Trophoblast cell (in vitro differentiated cells and primary cell): ENCODE results near the gene MMP20. TPM values are rescaled to one million over a fixed set of nuclear protein-coding genes. Genes with fewer than 3 reads are reported as not detected.

ENCODE experiments used
- DNase-seq, 2 donors: peaks; one replicate each; pipeline ENCODE4 v3.0.0-alpha.2; 2016
- H2AFZ ChIP-seq: 2 replicates; pipeline ENCODE4 v1.6.1; 2013; ENCODE audit warnings: low read length, moderate library complexity, mild to moderate bottlenecking; ENCODE audit not compliant: insufficient read depth, poor library complexity
- H2AK5ac ChIP-seq: 2 replicates; pipeline ENCODE4 v1.6.1; 2013; ENCODE audit warnings: mild to moderate bottlenecking, low read length
- H2BK120ac ChIP-seq: 2 replicates; pipeline ENCODE4 v1.6.1; 2013; ENCODE audit warnings: low read length, mild to moderate bottlenecking, moderate library complexity; ENCODE audit not compliant: insufficient read depth, poor library complexity
- H2BK12ac ChIP-seq: 2 replicates; pipeline ENCODE4 v1.6.1; 2013; ENCODE audit warnings: mild to moderate bottlenecking, low read length, moderate library complexity
- H2BK5ac ChIP-seq: 2 replicates; pipeline ENCODE4 v1.6.1; 2013; ENCODE audit warnings: low read length, low read depth, moderate library complexity, mild to moderate bottlenecking; ENCODE audit not compliant: poor library complexity
- H3K14ac ChIP-seq: 2 replicates; pipeline ENCODE4 v1.6.1; 2013; ENCODE audit warnings: mild to moderate bottlenecking, low read length
- H3K18ac ChIP-seq: 2 replicates; pipeline ENCODE4 v1.6.1; 2013; ENCODE audit warnings: mild to moderate bottlenecking, low read length
- H3K23ac ChIP-seq: 2 replicates; pipeline ENCODE4 v1.6.1; 2013; ENCODE audit warnings: low read length
- H3K27ac ChIP-seq: 2 replicates; pipeline ENCODE4 v1.5.1; 2013; ENCODE audit warnings: low read depth, mild to moderate bottlenecking, inconsistent platforms, low read length, moderate library complexity
- H3K27me3 ChIP-seq: 2 replicates; pipeline ENCODE4 v1.6.1; 2013; ENCODE audit warnings: inconsistent platforms, mild to moderate bottlenecking, low read length, moderate library complexity; ENCODE audit not compliant: insufficient read depth
- H3K36me3 ChIP-seq, 2 experiments: 1 replicate in 1 of 2; 2 replicates in 1 of 2; pipeline ENCODE4 v1.6.1; 2013; ENCODE audit warnings: low read length in 2 of 2, mild to moderate bottlenecking in 2 of 2, moderate library complexity in 1 of 2; ENCODE audit not compliant: insufficient read depth in 2 of 2, control insufficient read depth in 1 of 2
- H3K4ac ChIP-seq: 2 replicates; pipeline ENCODE4 v1.6.1; 2013; ENCODE audit warnings: low read depth, mild to moderate bottlenecking, low read length, moderate library complexity
- H3K4me1 ChIP-seq, 2 experiments: 1 replicate in 1 of 2; 2 replicates in 1 of 2; pipeline ENCODE4 v1.6.1; 2013; ENCODE audit warnings: low read length in 2 of 2, mild to moderate bottlenecking in 2 of 2, moderate library complexity in 1 of 2; ENCODE audit not compliant: insufficient read depth in 2 of 2, control insufficient read depth in 1 of 2
- H3K4me2 ChIP-seq: 2 replicates; pipeline ENCODE4 v1.6.1; 2013; ENCODE audit warnings: inconsistent platforms, mild to moderate bottlenecking, low read length, moderate library complexity
- H3K4me3 ChIP-seq: 2 replicates; pipeline ENCODE4 v1.5.1; 2013; ENCODE audit warnings: mild to moderate bottlenecking, low read depth, low read length, inconsistent platforms
- H3K79me1 ChIP-seq: one replicate; pipeline ENCODE4 v1.6.1; 2013; ENCODE audit warnings: low read length
- H3K79me2 ChIP-seq: 2 replicates; pipeline ENCODE4 v1.6.1; 2013; ENCODE audit warnings: low read length, mild to moderate bottlenecking; ENCODE audit not compliant: control insufficient read depth, insufficient read depth, poor library complexity
- H3K9ac ChIP-seq: 2 replicates; pipeline ENCODE4 v1.6.1; 2013; ENCODE audit warnings: mild to moderate bottlenecking, low read length
- H3K9me3 ChIP-seq: 2 replicates; pipeline ENCODE4 v1.6.1; 2013; ENCODE audit warnings: low read depth, mild to moderate bottlenecking, control low read depth, inconsistent platforms, low read length; ENCODE audit not compliant: insufficient read depth
- H4K12ac ChIP-seq: 2 replicates; pipeline ENCODE4 v1.6.1; 2013; ENCODE audit warnings: low read depth, mild to moderate bottlenecking, low read length, moderate library complexity
- H4K8ac ChIP-seq: 2 replicates; pipeline ENCODE4 v1.6.1; 2013; ENCODE audit warnings: low read depth, mild to moderate bottlenecking, low read length, moderate library complexity
- H4K91ac ChIP-seq: one replicate; pipeline ENCODE4 v1.6.1; 2013; ENCODE audit warnings: low read depth, mild to moderate bottlenecking, low read length, moderate library complexity
- WGBS: extraction: QIAGEN DNeasy Blood & Tissue Kit; methylation state at CpG from one replicate; pipeline ENCODE4 v1.1.7; 2013; ENCODE audit warnings: missing lambda C conversion rate; ENCODE audit not compliant: insufficient read length, insufficient coverage; ENCODE audit errors: extremely low coverage; 5-methylcytosine and 5-hydroxymethylcytosine counted together
- polyA plus RNA-seq: library from polyadenylated mRNA; stranded (reverse); fragments of 200-250 nt; gene quantifications from 2 replicates; pipeline ENCODE4 v1.2.3, GENCODE V29; 2013

Gene MMP20
- polyA plus RNA-seq: 0.04 and 0.12 TPM in 2 replicates

GRCh38 chr11:102625177-102625576, at the start of gene MMP20:
Gene MMP20 (minus strand): TSS chr11:102625332. CDS start chr11:102625319, 13 bp downstream.
- no peak within 1 kb of the TSS for H3K18ac ChIP-seq
- H3K36me3 ChIP-seq: no peaks in the 10 kb centered on the region
- no CpG with 5 or more reads among the region's 5 CpGs for WGBS
- no peak within 1 kb of the TSS for H2BK12ac ChIP-seq
- no peaks in the 10 kb centered on the region for H3K79me2 ChIP-seq
- no peak within 1 kb of the TSS for H4K8ac ChIP-seq
- no peak within 1 kb of the TSS for H2BK5ac ChIP-seq
- H3K14ac ChIP-seq: no peak within 1 kb of the TSS
- H2AK5ac ChIP-seq: no peak within 1 kb of the TSS
- no peak within 1 kb of the TSS for H3K4me2 ChIP-seq
- H4K91ac ChIP-seq: no peak within 1 kb of the TSS
- H2BK120ac ChIP-seq: no peak within 1 kb of the TSS
- no peak within 1 kb of the TSS for H3K9ac ChIP-seq
- H3K4me1 ChIP-seq: peaks cover 3% of the 10 kb centered on the region in 2 experiments
- H4K12ac ChIP-seq: no peak within 1 kb of the TSS
- H3K9me3 ChIP-seq: no peaks in the 10 kb centered on the region
- H2AFZ ChIP-seq: no peak within 1 kb of the TSS
- DNase-seq: no peak
- H3K23ac ChIP-seq: no peak within 1 kb of the TSS
- no peak within 1 kb of the TSS for H3K27ac ChIP-seq
- H3K79me1 ChIP-seq: no peaks in the 10 kb centered on the region
- H3K4me3 ChIP-seq: no peak within 1 kb of the TSS
- H3K4ac ChIP-seq: no peak within 1 kb of the TSS
- H3K27me3 ChIP-seq: no peaks in the 10 kb centered on the region

- Histone ChIP-seq H3K9me3 (no peaks in the 10 kb centered on the region), H4K12ac (no peak overlapping the region), H3K27ac (no peak overlapping the region), H4K91ac (no peak overlapping the region), H3K36me3 (no peaks in the 10 kb centered on the region), H3K4me1 (no peaks in the 10 kb centered on the region), H3K4ac (no peak overlapping the region), H3K14ac (no peak overlapping the region), H2BK12ac (no peak overlapping the region), H3K18ac (no peak overlapping the region), H2AK5ac (no peak overlapping the region), H2AFZ (no peak overlapping the region), H2BK5ac (no peak overlapping the region), H3K9ac (no peak overlapping the region), H3K27me3 (no peaks in the 10 kb centered on the region), H3K4me3 (no peak overlapping the region), H3K79me2 (no peaks in the 10 kb centered on the region), H4K8ac (no peak overlapping the region), H2BK120ac (no peak overlapping the region), H3K4me2 (no peak overlapping the region), H3K23ac (no peak overlapping the region), H3K79me1 (no peaks in the 10 kb centered on the region)
- DNase-seq: no peak
- WGBS: no CpG with 5 or more reads among the region's 3 CpGs
These were observed 44.5 kb upstream of the MMP20 start for GRCh38 chr11:102669664-102670063.

DNA sequence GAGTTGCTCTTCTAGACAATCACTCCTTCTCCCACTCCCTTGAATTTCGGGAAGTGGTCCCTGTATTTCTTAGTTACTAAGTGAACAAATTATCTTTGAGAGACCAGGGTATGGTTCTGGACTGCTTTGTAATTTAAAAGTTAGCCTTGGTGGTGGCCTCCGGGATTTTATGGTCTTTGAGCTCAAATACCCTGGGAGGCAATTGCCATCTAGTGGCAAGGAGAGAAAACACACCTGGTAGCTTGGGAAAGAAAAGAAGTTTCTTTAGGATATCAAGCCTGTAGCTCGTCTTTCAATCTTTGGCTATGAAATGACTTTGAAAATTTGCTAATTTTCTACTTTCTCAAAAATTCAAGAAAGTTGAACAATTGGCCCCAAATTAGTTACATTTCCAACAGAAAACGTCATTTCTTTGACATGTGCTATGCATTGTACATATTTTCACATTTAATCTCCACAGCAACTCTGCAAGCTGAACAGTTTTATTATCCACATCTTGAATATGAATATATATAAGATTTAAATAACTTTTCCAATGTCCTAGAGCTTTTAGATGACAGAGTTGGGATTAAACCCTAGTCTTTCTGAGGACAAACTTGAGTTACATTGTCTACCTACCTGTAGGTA, 41.3 kb upstream of the MMP20 start:
- no peaks in the 10 kb centered on the region for H3K79me1 ChIP-seq
- no peak overlapping the region for H2BK5ac ChIP-seq
- H3K27ac ChIP-seq: no peak overlapping the region
- no peak overlapping the region for H3K23ac ChIP-seq
- peak in 1 of 2 donors; percentile 69 for DNase-seq
- no peak overlapping the region for H3K4ac ChIP-seq
- no peaks in the 10 kb centered on the region for H3K27me3 ChIP-seq
- no peak overlapping the region for H2BK12ac ChIP-seq
- H3K9ac ChIP-seq: no peak overlapping the region
- no peaks in the 10 kb centered on the region for H3K36me3 ChIP-seq
- H2AFZ ChIP-seq: no peak overlapping the region
- H3K4me2 ChIP-seq: no peak overlapping the region
- WGBS: no CpG with 5 or more reads among the region's 4 CpGs
- H4K91ac ChIP-seq: no peak overlapping the region
- no peaks in the 10 kb centered on the region for H3K79me2 ChIP-seq
- H4K8ac ChIP-seq: no peak overlapping the region
- H2AK5ac ChIP-seq: no peak overlapping the region
- no peak overlapping the region for H2BK120ac ChIP-seq
- H3K4me3 ChIP-seq: no peak overlapping the region
- no peak overlapping the region for H4K12ac ChIP-seq
- no peaks in the 10 kb centered on the region for H3K4me1 ChIP-seq
- H3K14ac ChIP-seq: no peak overlapping the region
- no peak overlapping the region for H3K18ac ChIP-seq
- no peaks in the 10 kb centered on the region for H3K9me3 ChIP-seq

DNA sequence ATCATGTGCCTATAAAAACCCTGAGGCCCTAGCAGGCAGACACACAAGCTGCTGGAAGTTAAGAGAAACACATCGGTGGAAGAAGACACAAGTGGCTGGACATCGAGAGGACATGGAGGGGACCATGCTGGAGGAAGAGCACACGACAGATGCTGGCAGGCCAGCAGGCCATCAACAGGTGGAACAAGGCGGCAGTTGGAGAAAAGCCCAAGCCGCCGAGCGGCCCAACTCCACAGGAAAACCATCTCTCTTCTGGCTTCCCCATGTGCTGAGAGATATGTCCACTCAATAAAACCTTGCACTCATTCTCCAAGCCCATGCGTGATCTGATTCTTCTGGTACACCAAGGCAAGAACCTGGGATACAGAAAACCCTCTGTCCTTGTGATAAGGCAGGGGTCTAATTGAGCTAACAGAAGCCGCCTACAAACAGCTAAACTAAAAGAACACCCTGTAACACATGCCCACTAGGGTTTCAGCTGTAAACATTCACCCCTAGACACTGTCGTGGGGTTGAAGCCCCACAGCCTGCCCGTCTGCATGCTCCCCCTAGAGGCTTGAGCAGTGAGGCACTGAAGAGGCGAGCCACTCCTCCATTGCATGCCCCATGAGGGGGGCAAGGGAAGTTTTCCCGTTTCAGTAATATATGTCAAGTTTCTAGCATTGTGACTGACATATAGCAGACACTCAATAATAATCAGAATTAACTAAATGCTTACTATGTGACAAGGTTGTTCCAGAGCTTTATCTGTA, 39.0 kb upstream of the MMP20 start:
- Histone ChIP-seq H3K4me1 (peaks cover 0 to 2% of the 10 kb centered on the region in 2 experiments), H3K14ac (no peak overlapping the region), H2AFZ (no peak overlapping the region), H3K79me1 (no peaks in the 10 kb centered on the region), H3K4me2 (no peak overlapping the region), H3K23ac (no peak overlapping the region), H2BK120ac (no peak overlapping the region), H3K79me2 (no peaks in the 10 kb centered on the region), H2BK12ac (no peak overlapping the region), H3K9ac (no peak overlapping the region), H3K27ac (no peak overlapping the region), H4K8ac (no peak overlapping the region), H3K4me3 (no peak overlapping the region), H4K12ac (no peak overlapping the region), H3K18ac (no peak overlapping the region), H2BK5ac (no peak overlapping the region), H4K91ac (no peak overlapping the region), H3K4ac (no peak overlapping the region), H3K9me3 (no peaks in the 10 kb centered on the region), H3K27me3 (no peaks in the 10 kb centered on the region), H2AK5ac (no peak overlapping the region), H3K36me3 (no peaks in the 10 kb centered on the region)
- no peak for DNase-seq
- WGBS: no CpG with 5 or more reads among the region's 13 CpGs
